AG20443 (cell line): ENCODE data around the gene MYMK.

Experiments used
- DNase-seq: peaks from one replicate; pipeline ENCODE4 v3.0.0; 2012; ENCODE audit warnings: low spot score, mixed read lengths

Gene MYMK

GRCh38 chr9:133499892-133500270, 24.9 kb downstream of the MYMK start:
- DNase-seq = no peak

GRCh38 chr9:133499132-133499891, 25.4 kb downstream of the MYMK start:
- DNase-seq = no peak

- no peak for DNase-seq
These were observed 27.6 kb downstream of the MYMK start for GRCh38 chr9:133496861-133497842.

GRCh38 chr9:133495327-133496293, 29.1 kb downstream of the MYMK start:
- DNase-seq = no peak

- no peak for DNase-seq
These were observed 30.0 kb downstream of the MYMK start for GRCh38 chr9:133494636-133495326.

GRCh38 chr9:133493845-133494540, 30.8 kb downstream of the MYMK start:
- DNase-seq = no peak

GRCh38 chr9:133493428-133493827, 31.3 kb downstream of the MYMK start:
- no peak for DNase-seq

GRCh38 chr9:133492061-133493021, 32.4 kb downstream of the MYMK start:
- DNase-seq = peak; percentile 57

GRCh38 chr9:133491656-133491925, 33.2 kb downstream of the MYMK start:
- DNase-seq = no peak

GRCh38 chr9:133490865-133491655, 33.7 kb downstream of the MYMK start:
- no peak for DNase-seq

GRCh38 chr9:133490201-133490681, 34.5 kb downstream of the MYMK start:
- no peak for DNase-seq

GRCh38 chr9:133489253-133490190, 35.2 kb downstream of the MYMK start:
- no peak for DNase-seq

- no peak for DNase-seq
These were observed 36.0 kb downstream of the MYMK start for GRCh38 chr9:133488686-133489252.

GRCh38 chr9:133487331-133487725, 37.4 kb downstream of the MYMK start:
- DNase-seq = no peak

GRCh38 chr9:133485531-133486260, 39.1 kb downstream of the MYMK start:
- no peak for DNase-seq

GRCh38 chr9:133484671-133485437, 39.9 kb downstream of the MYMK start:
- no peak for DNase-seq
